ENCODE measurements around the gene TMED3. TPM values are rescaled to one million over a fixed set of nuclear protein-coding genes. Genes with fewer than 3 reads are reported as not detected.

The TMED3 gene
- total RNA-seq, 4 donors from 2014 or later: 21.0 to 52.0 (median 26.8) TPM

GRCh38 chr15:79296583-79296982 lies 14.3 kb upstream of the TMED3 start:
- Histone ChIP-seq H3K27me3 (no peaks in the 10 kb centered on the region), H3K4me3 (no peak overlapping the region), H3K4me1 (no peaks in the 10 kb centered on the region), H3K9me3 (no peaks in the 10 kb centered on the region), H3K27ac (no peak overlapping the region), H3K36me3 (no peaks in the 10 kb centered on the region)
- TF ChIP-seq, protein P1, sequence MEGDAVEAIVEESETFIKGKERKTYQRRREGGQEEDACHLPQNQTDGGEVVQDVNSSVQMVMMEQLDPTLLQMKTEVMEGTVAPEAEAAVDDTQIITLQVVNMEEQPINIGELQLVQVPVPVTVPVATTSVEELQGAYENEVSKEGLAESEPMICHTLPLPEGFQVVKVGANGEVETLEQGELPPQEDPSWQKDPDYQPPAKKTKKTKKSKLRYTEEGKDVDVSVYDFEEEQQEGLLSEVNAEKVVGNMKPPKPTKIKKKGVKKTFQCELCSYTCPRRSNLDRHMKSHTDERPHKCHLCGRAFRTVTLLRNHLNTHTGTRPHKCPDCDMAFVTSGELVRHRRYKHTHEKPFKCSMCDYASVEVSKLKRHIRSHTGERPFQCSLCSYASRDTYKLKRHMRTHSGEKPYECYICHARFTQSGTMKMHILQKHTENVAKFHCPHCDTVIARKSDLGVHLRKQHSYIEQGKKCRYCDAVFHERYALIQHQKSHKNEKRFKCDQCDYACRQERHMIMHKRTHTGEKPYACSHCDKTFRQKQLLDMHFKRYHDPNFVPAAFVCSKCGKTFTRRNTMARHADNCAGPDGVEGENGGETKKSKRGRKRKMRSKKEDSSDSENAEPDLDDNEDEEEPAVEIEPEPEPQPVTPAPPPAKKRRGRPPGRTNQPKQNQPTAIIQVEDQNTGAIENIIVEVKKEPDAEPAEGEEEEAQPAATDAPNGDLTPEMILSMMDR (IDR thresholded peaks at IDR 0.05): no peak
- no peak for TF ChIP-seq POLR2A (IDR thresholded peaks at IDR 0.05)
- DNase-seq: no peak

GRCh38 chr15:79299126-79299840 lies 11.6 kb upstream of the TMED3 start:
- no peak overlapping the region for H3K27ac ChIP-seq
- H3K36me3 ChIP-seq: no peaks in the 10 kb centered on the region
- H3K27me3 ChIP-seq: no peaks in the 10 kb centered on the region
- H3K4me3 ChIP-seq: no peak overlapping the region
- no peak for DNase-seq
- H3K4me1 ChIP-seq: no peaks in the 10 kb centered on the region
- H3K9me3 ChIP-seq: no peaks in the 10 kb centered on the region
- TF ChIP-seq, protein P1 (IDR thresholded peaks at IDR 0.05): no peak
- no peak for TF ChIP-seq POLR2A (IDR thresholded peaks at IDR 0.05)

GRCh38 chr15:79299841-79300235 lies 11.1 kb upstream of the TMED3 start:
- H3K4me1 ChIP-seq: no peaks in the 10 kb centered on the region
- no peak for TF ChIP-seq POLR2A (IDR thresholded peaks at IDR 0.05)
- TF ChIP-seq, protein P1 (IDR thresholded peaks at IDR 0.05): no peak
- H3K36me3 ChIP-seq: no peaks in the 10 kb centered on the region
- DNase-seq: no peak
- H3K27ac ChIP-seq: no peak overlapping the region
- no peaks in the 10 kb centered on the region for H3K9me3 ChIP-seq
- no peak overlapping the region for H3K4me3 ChIP-seq
- H3K27me3 ChIP-seq: no peaks in the 10 kb centered on the region

DNA sequence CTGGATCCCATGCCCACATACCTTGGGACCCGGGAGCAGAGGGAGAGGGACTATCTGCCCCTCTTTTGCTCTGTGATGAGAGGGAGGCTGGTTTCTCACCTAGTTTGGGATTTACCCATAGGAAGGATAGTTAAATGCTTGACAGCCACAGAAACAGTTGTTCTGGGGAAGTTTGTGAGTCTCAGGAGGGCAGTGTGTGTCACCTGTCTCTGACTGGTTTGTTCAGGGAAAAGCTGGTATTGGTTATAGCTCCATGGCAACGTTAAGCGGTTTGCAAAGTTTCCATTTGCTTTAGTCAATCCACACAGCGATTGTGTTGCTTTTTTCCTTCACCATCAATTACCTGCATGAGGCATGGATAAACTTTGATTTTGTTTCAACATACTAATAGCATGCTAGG lies 3.7 kb upstream of the TMED3 start:
- H3K9me3 ChIP-seq: no peaks in the 10 kb centered on the region

GRCh38 chr15:79308874-79309273 lies 2.0 kb upstream of the TMED3 start:
- peaks cover 0 to 3% (median 0%) of the 10 kb centered on the region in 3 donors for H3K36me3 ChIP-seq
- no peak overlapping the region for H3K4me3 ChIP-seq
- peaks cover 0 to 13% (median 6%) of the 10 kb centered on the region in 4 donors for H3K4me1 ChIP-seq
- TF ChIP-seq, protein P1 (IDR thresholded peaks at IDR 0.05): no peak
- TF ChIP-seq POLR2A (IDR thresholded peaks at IDR 0.05): no peak
- no peaks in the 10 kb centered on the region for H3K27me3 ChIP-seq
- no peaks in the 10 kb centered on the region for H3K9me3 ChIP-seq
- no peak overlapping the region for H3K27ac ChIP-seq
- DNase-seq: no peak

More for the DNA sequence above, 3.7 kb upstream of the TMED3 start:
- Histone ChIP-seq H3K4me1 (peaks cover 0 to 10% (median 5%) of the 10 kb centered on the region in 4 donors), H3K27me3 (no peaks in the 10 kb centered on the region), H3K36me3 (no peaks in the 10 kb centered on the region), H3K27ac (no peak overlapping the region), H3K4me3 (no peak overlapping the region)
- no peak for DNase-seq
- no peak for TF ChIP-seq POLR2A (IDR thresholded peaks at IDR 0.05)
- TF ChIP-seq, protein P1 (IDR thresholded peaks at IDR 0.05): no peak
